Spleen (tissue), 11 donors: ENCODE data around the gene HRC. TPM values are rescaled to one million over a fixed set of nuclear protein-coding genes. Genes with fewer than 3 reads are reported as not detected.

Experiments used
- DNase-seq: peaks from one replicate; pipeline ENCODE4 v3.0.0-alpha.2; 2020
- H3K27ac ChIP-seq, 8 donors: fragments of 200-600 bp; sonication (generic) in 7 of 8; 1 replicate in 4 of 8; 2 replicates in 4 of 8; pipeline versions ENCODE4 v1.5.0 to v1.8.0; 2016 to 2021; ENCODE audit warnings: inconsistent platforms in 4 of 8, mild to moderate bottlenecking in 4 of 8, moderate library complexity in 1 of 8
- H3K27me3 ChIP-seq, 7 donors: fragments of 200-600 bp; sonication (generic) in 6 of 7; replicated peaks in 1 of 7; 1 replicate in 4 of 7; 2 replicates in 3 of 7; pipeline versions ENCODE4 v1.5.0 to v1.8.0; 2016 to 2021; ENCODE audit warnings: inconsistent platforms in 3 of 7, mild to moderate bottlenecking in 1 of 7
- H3K36me3 ChIP-seq, 6 donors: fragments of 200-600 bp; sonication (generic) in 5 of 6; 1 replicate in 4 of 6; 2 replicates in 2 of 6; pipeline versions ENCODE4 v1.5.0 to v1.8.0; 2016 to 2021; ENCODE audit warnings: inconsistent platforms in 2 of 6
- H3K4me1 ChIP-seq, 6 donors: fragments of 200-600 bp; sonication (generic) in 5 of 6; 1 replicate in 3 of 6; 2 replicates in 3 of 6; pipeline versions ENCODE4 v1.5.0 to v1.8.0; 2016 to 2021; ENCODE audit warnings: inconsistent platforms in 3 of 6
- H3K4me3 ChIP-seq, 8 donors: fragments of 200-600 bp; sonication (generic) in 7 of 8; 1 replicate in 4 of 8; 2 replicates in 4 of 8; pipeline versions ENCODE4 v1.5.0 to v1.8.0; 2016 to 2021; ENCODE audit warnings: inconsistent platforms in 4 of 8, mild to moderate bottlenecking in 4 of 8, moderate library complexity in 2 of 8
- H3K9me3 ChIP-seq, 8 donors: fragments of 200-600 bp; sonication (generic) in 7 of 8; 1 replicate in 4 of 8; 2 replicates in 4 of 8; pipeline versions ENCODE4 v1.5.0 to v1.8.0; 2016 to 2021; ENCODE audit warnings: inconsistent platforms in 4 of 8
- CTCF ChIP-seq, 11 experiments: fragments of 200-600 bp in 7 of 11; fragments of 450-650 bp in 4 of 11; sonication (generic) in 4 of 11; IDR thresholded peaks in 8 of 11; conservative IDR thresholded peaks in 3 of 11; 1 replicate in 7 of 11; 2 replicates in 4 of 11; pipeline versions ENCODE4 v1.4.0 to v1.8.0; 2016 to 2021; ENCODE audit warnings: antibody characterized with exemption in 11 of 11, inconsistent platforms in 4 of 11, mild to moderate bottlenecking in 1 of 11
- POLR2A ChIP-seq, 3 donors: fragments of 450-650 bp; IDR thresholded peaks; one replicate each; pipeline ENCODE4 v1.5.1; 2017; ENCODE audit warnings: antibody characterized with exemption in 3 of 3, mild to moderate bottlenecking in 1 of 3
- POLR2AphosphoS5 ChIP-seq, 3 donors: sonication (generic); formaldehyde crosslinking; IDR thresholded peaks; one replicate each; pipeline ENCODE4 v1.5.1; 2017; ENCODE audit warnings: antibody characterized with exemption in 3 of 3
- WGBS, 5 donors: extraction: QIAGEN DNeasy Blood & Tissue Kit in 3 of 5; methylation state at CpG; one replicate each; pipeline versions ENCODE4 v1.1.5 to v1.1.7; 2013 to 2018; 5-methylcytosine and 5-hydroxymethylcytosine counted together
- intact Hi-C: fragments of 100-400 bp; cut with DNase I; formaldehyde crosslinking; loops from one replicate; pipeline ENCODE4 v1.15.0; 2023; ENCODE audit warnings: low total_unique reads
- polyA plus RNA-seq, 3 donors: library from polyadenylated mRNA; stranded (reverse); fragments of 200-250 nt; gene quantifications; one replicate each; pipeline ENCODE4 v1.2.1, GENCODE V29; 2013
- total RNA-seq, 7 donors: library from RNA; depleted of rRNA in 3 of 7; stranded (reverse); fragments of >200 nt in 3 of 7; fragmentation: NEBNext Ultra II Directional in 4 of 7; extraction: Animal tissue kit (Norgen Biotek cat#: 25700) in 4 of 7; gene quantifications; one replicate each; pipeline versions ENCODE4 v1.1.0 to v1.2.1, GENCODE V29; 2016 to 2021
- donor health status: healthy with polysubstance abuse.
- donor health status: DM: no; HTN: no; CAD: no; lungs with moderate emphysema.
- donor health status: DM: no; HTN: no; CAD: no.
- donor health status: Bipolar disorder and iron deficiency.
- donor health status: healthy.
- donor health status: DM: no; HTN: no; CAD: no.
- donor health status: DM: yes; HTN: yes; CAD: no.

HRC gene
- total and polyA plus RNA-seq, 10 donors = 0.07 to 0.47 (median 0.27) TPM; not detected in 5

- no peak for DNase-seq
- WGBS, 5 donors = 12 to 50% (median 36%) methylated on average over 1 of the region's 1 CpG
- Histone ChIP-seq H3K4me1 (peaks cover 24 to 68% (median 49%) of the 10 kb centered on the region in 6 donors), H3K9me3 (no peaks in the 10 kb centered on the region), H3K27ac (peak overlapping the region in 2 of 8 donors; percentile 15 to 30), H3K4me3 (no peak overlapping the region), H3K36me3 (no peaks in the 10 kb centered on the region), H3K27me3 (peaks cover 0 to 22% (median 12%) of the 10 kb centered on the region in 7 donors)
- TF ChIP-seq POLR2A (IDR thresholded peaks at IDR 0.05) = no peak
- peak in 1 of 3 donors; percentile 26 for TF ChIP-seq POLR2AphosphoS5 (IDR thresholded peaks at IDR 0.05)
- intact Hi-C loops = no loop called here
Measured at GRCh38 chr19:49116544-49116943, 38.7 kb downstream of the HRC start.

GRCh38 chr19:49114630-49115363 is 40.4 kb downstream of the HRC start:
- H3K27me3 ChIP-seq = peaks cover 0 to 8% (median 4%) of the 10 kb centered on the region in 7 donors
- H3K9me3 ChIP-seq = no peaks in the 10 kb centered on the region
- H3K27ac ChIP-seq = peak overlapping the region; percentile 63 to 87 (median 74)
- intact Hi-C loops = no loop called here
- peak overlapping the region; percentile 71 to 98 (median 83) for H3K4me3 ChIP-seq
- DNase-seq = peak; percentile 88
- H3K36me3 ChIP-seq = peaks cover 0 to under 1% (median 0%) of the 10 kb centered on the region in 6 donors
- TF ChIP-seq CTCF (IDR thresholded peaks at IDR 0.05 in 8 of 11, conservative IDR thresholded peaks at IDR 0.05 in 3 of 11) (no peak), POLR2AphosphoS5 (IDR thresholded peaks at IDR 0.05) (peak; percentile 9 to 65 (median 56)), POLR2A (IDR thresholded peaks at IDR 0.05) (no peak)
- 11 to 40% (median 13%) methylated on average over 19 to 68 of the region's 68 CpGs for WGBS, 5 donors
- peaks cover 19 to 60% (median 42%) of the 10 kb centered on the region in 6 donors for H3K4me1 ChIP-seq

- intact Hi-C loops = no loop called here
- Histone ChIP-seq H3K27ac (peak within 1 kb of the TSS; percentile 63 to 87 (median 74)), H3K36me3 (peaks cover 0 to 9% (median 6%) of the 10 kb centered on the region in 6 donors), H3K9me3 (no peaks in the 10 kb centered on the region), H3K4me1 (peaks cover 14 to 53% (median 36%) of the 10 kb centered on the region in 6 donors), H3K4me3 (peak within 1 kb of the TSS; percentile 71 to 98 (median 83)), H3K27me3 (no peaks in the 10 kb centered on the region)
- peak; percentile 93 for DNase-seq
- 0 to 4% (median 1%) methylated on average over 12 to 66 of the region's 66 CpGs for WGBS, 5 donors
- TF ChIP-seq CTCF (IDR thresholded peaks at IDR 0.05 in 8 of 11, conservative IDR thresholded peaks at IDR 0.05 in 3 of 11) (peak in 8 of 11 experiments; percentile 17 to 83 (median 68)), POLR2AphosphoS5 (IDR thresholded peaks at IDR 0.05) (peak; percentile 41 to 61 (median 44)), POLR2A (IDR thresholded peaks at IDR 0.05) (no peak)
Measured at GRCh38 chr19:49113762-49114629, 41.2 kb downstream of the HRC start, which contains the start of gene LIN7B. Gene LIN7B, plus strand, starts transcription at chr19:49114370. Its CDS starts 35 bp downstream, at chr19:49114405.

GRCh38 chr19:49111218-49111998 is 43.8 kb downstream of the HRC start:
- no peak for TF ChIP-seq CTCF (IDR thresholded peaks at IDR 0.05 in 8 of 11, conservative IDR thresholded peaks at IDR 0.05 in 3 of 11)
- TF ChIP-seq POLR2A (IDR thresholded peaks at IDR 0.05) = no peak
- no peak for TF ChIP-seq POLR2AphosphoS5 (IDR thresholded peaks at IDR 0.05)
- Histone ChIP-seq H3K4me3 (no peak overlapping the region), H3K9me3 (no peaks in the 10 kb centered on the region), H3K27me3 (no peaks in the 10 kb centered on the region), H3K27ac (no peak overlapping the region), H3K36me3 (peaks cover 0 to 35% (median 29%) of the 10 kb centered on the region in 6 donors), H3K4me1 (peaks cover 7 to 30% (median 21%) of the 10 kb centered on the region in 6 donors)
- no peak for DNase-seq
- intact Hi-C loops = no loop called here
- 82 to 90% (median 83%) methylated on average over 11 of the region's 11 CpGs for WGBS, 5 donors
